NT2/D1 (cell line): Measurements from ENCODE around the gene OR10D3.

Experiments
- DNase-seq: peaks from one replicate; pipeline ENCODE4 v3.0.0-alpha.2; 2011; ENCODE audit warnings: low read depth, low spot score
- H3K27me3 ChIP-seq: 2 replicates; pipeline ENCODE4 v1.6.0; 2011; ENCODE audit warnings: mild to moderate bottlenecking; ENCODE audit not compliant: insufficient read length, insufficient read depth
- H3K36me3 ChIP-seq: 2 replicates; pipeline ENCODE4 v1.6.1; 2011; ENCODE audit warnings: mild to moderate bottlenecking, low read length, mixed read lengths; ENCODE audit not compliant: insufficient read depth, insufficient read length
- H3K4me1 ChIP-seq: 2 replicates; pipeline ENCODE4 v1.5.1; 2011; ENCODE audit not compliant: insufficient read depth, insufficient read length
- H3K4me3 ChIP-seq: 2 replicates; pipeline ENCODE4 v1.5.1; 2011; ENCODE audit warnings: low read depth; ENCODE audit not compliant: insufficient read length
- H3K9ac ChIP-seq: 2 replicates; pipeline ENCODE4 v1.6.0; 2011; ENCODE audit warnings: low read depth; ENCODE audit not compliant: insufficient read length
- H3K9me3 ChIP-seq: 2 replicates; pipeline ENCODE4 v1.5.1; 2011; ENCODE audit warnings: mild to moderate bottlenecking, low read length; ENCODE audit not compliant: insufficient read depth
- SUZ12 ChIP-seq: IDR thresholded peaks from 2 replicates; pipeline ENCODE4 v1.6.1; 2011; ENCODE audit not compliant: insufficient read length, insufficient read depth; ENCODE audit errors: extremely low read depth
- YY1 ChIP-seq: IDR thresholded peaks from 2 replicates; pipeline ENCODE4 v1.6.1; 2011; ENCODE audit not compliant: insufficient read length, insufficient read depth
- ZNF274 ChIP-seq: IDR thresholded peaks from 2 replicates; pipeline ENCODE4 v1.6.1; 2011; ENCODE audit warnings: mild to moderate bottlenecking, low read depth, low read length

Gene OR10D3, protein sequence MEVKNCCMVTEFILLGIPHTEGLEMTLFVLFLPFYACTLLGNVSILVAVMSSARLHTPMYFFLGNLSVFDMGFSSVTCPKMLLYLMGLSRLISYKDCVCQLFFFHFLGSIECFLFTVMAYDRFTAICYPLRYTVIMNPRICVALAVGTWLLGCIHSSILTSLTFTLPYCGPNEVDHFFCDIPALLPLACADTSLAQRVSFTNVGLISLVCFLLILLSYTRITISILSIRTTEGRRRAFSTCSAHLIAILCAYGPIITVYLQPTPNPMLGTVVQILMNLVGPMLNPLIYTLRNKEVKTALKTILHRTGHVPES

DNA sequence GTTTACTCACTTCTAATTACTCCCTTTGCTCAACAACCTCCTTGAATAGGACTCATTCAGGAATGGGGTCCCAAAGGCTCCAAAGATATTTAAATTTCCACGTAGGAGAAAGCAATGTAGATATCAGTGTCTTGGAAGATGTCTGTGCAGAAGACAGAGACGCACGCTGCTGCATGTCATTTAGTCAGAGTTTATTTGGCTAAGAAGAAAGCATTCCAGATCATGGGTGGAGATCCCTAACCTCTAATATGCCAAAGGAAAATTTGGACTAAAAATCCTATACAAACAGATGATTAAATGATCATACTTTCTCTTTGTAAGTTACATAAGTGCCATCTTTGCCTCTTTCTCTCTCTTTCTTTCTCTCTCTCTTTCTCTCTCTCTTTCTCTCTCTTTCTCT is at the start of gene OR10D3:
Gene OR10D3 (plus strand): TSS at position 278 of the 400 bp plus-strand sequence. CDS start 1,925 bp downstream, outside the sequence.
- H3K4me3 ChIP-seq, result no peak within 1 kb of the TSS
- H3K27me3 ChIP-seq, result no peaks in the 10 kb centered on the region
- TF ChIP-seq ZNF274 (no peak), YY1 (no peak), SUZ12 (no peak)
- peaks cover 5% of the 10 kb centered on the region; the same call in 1 of the 2 replicates for H3K9me3 ChIP-seq
- no peaks in the 10 kb centered on the region for H3K4me1 ChIP-seq
- no peaks in the 10 kb centered on the region for H3K36me3 ChIP-seq
- H3K9ac ChIP-seq, result no peak within 1 kb of the TSS
- no peak for DNase-seq

DNA sequence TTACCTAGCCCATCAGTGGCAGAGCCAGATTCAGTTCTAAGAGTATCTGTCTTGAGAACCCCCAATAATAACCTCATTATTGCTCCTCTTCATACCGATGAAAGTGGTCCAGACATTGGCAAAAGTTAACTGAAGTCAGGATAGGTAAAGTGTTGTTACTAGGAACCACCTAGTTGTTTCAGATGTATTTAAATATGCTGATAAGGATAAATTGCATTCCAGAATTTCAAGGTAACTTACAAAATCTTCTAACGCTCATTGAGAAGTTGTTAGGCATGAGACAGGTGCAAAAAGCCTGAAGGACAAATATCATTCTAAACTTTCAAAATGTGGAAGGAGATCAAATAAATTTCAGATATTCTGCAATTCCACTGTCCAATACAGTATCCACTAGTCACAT is 40.1 kb upstream of the OR10D3 start:
- Histone ChIP-seq H3K4me1 (no peaks in the 10 kb centered on the region), H3K36me3 (no peaks in the 10 kb centered on the region), H3K9me3 (no peaks in the 10 kb centered on the region), H3K4me3 (no peak overlapping the region), H3K27me3 (no peaks in the 10 kb centered on the region), H3K9ac (no peak overlapping the region)
- DNase-seq, result no peak
- TF ChIP-seq SUZ12 (no peak), ZNF274 (no peak), YY1 (no peak)

DNA sequence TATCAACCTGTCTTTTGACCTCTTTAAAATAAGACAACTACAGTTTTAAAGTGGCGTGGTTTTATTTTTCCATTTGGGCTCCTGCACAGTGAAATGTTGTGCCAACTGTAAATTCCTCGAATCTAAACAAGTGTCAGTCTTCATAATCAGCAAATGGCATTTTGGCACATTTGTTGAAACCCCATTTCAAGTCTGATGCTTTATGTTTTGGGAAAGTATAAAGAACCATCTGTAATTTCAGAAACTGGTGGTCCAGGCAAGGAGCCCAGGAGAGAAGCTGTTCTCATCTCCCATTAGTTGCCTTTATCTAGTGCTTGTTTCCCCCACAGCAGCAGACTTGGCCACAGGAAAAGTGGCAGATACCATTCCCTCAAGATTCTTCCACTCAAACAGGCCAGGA is 35.2 kb upstream of the OR10D3 start:
- no peaks in the 10 kb centered on the region; the same call in 1 of the 2 replicates for H3K9me3 ChIP-seq
- DNase-seq, result no peak
- no peaks in the 10 kb centered on the region for H3K4me1 ChIP-seq
- no peak overlapping the region for H3K4me3 ChIP-seq
- H3K9ac ChIP-seq, result no peak overlapping the region
- H3K27me3 ChIP-seq, result no peaks in the 10 kb centered on the region
- TF ChIP-seq YY1, result no peak
- no peak for TF ChIP-seq ZNF274
- TF ChIP-seq SUZ12, result no peak
- H3K36me3 ChIP-seq, result no peaks in the 10 kb centered on the region

DNA sequence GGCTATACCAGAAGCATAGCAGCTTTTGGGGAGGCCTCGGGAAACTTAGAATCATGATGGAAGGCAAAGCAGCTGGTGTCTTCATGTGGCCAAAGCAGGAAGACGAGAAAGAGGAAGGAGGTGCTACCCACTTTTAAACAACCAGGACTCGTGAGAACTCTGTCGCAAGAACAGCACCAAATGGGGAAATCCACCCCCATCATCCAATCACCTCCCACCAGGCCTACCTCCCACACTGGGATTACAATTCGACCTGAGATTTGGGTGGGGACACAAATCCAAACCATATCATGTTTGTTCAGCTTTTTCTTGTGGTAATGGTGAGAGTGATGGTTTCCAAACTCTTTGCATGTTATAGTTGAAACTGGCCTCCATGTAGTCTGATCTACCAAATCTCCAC is 32.5 kb upstream of the OR10D3 start:
- no peaks in the 10 kb centered on the region for H3K4me1 ChIP-seq

DNA sequence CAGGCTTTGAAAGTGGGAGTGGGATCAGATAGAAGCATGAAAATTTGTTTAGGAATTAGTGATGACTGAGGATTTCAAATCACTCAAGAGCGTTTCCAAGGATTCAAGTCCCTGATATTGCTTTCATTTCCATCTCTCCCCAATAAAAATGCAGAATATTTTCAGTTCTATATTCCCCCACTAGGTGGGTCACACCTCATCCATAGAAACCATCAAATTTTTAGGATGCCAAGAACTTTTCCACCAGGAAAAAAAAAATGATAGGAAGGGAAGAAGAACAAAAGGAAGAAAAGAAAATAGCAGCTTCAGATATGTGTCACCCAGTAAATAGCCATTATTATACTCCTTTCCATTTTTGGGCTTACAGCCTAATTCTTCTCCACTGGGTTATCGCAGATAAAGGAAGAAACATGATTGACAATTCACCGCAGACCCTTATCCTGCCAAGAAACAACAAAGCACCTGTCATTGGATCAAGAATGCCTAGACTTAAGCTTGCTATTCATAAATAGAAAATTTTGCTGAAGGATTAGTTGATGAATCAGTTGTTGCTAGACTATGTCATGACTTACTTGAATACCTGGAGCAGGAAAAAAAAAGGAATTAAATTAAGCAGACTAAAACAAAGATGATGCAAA is 30.3 kb upstream of the OR10D3 start:
- no peaks in the 10 kb centered on the region for H3K4me1 ChIP-seq
- DNase-seq, result no peak
- H3K36me3 ChIP-seq, result no peaks in the 10 kb centered on the region
- no peaks in the 10 kb centered on the region for H3K27me3 ChIP-seq
- no peak overlapping the region for H3K9ac ChIP-seq
- H3K4me3 ChIP-seq, result no peak overlapping the region
- TF ChIP-seq YY1, result no peak
- no peak for TF ChIP-seq SUZ12
- no peak for TF ChIP-seq ZNF274
- H3K9me3 ChIP-seq, result no peaks in the 10 kb centered on the region; the same call in 1 of the 2 replicates

More for the DNA sequence above, 32.5 kb upstream of the OR10D3 start:
- no peaks in the 10 kb centered on the region for H3K36me3 ChIP-seq
- no peak for DNase-seq
- H3K9me3 ChIP-seq, result no peaks in the 10 kb centered on the region; the same call in 1 of the 2 replicates
- H3K27me3 ChIP-seq, result no peaks in the 10 kb centered on the region
- no peak overlapping the region for H3K4me3 ChIP-seq
- no peak overlapping the region for H3K9ac ChIP-seq
- no peak for TF ChIP-seq SUZ12
- TF ChIP-seq ZNF274, result no peak
- TF ChIP-seq YY1, result no peak

DNA sequence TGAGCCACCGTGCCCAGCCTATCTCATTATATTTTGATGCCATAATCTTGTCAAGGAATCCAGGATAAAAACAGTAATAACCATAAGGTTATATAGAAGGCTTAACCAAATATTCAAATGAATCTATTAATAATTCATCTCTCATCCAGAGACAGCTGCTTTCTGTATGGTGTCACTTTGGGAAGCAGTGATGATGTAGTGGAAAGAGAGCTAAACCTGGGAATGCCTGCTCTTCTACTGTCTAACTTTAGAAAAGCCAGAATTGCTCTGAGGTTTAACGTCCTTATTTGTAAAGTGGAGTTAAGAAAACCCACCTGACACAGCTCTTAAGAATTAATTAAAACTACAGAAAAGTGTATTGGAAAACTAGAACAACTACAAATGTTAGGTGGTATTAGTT is 29.3 kb upstream of the OR10D3 start:
- H3K36me3 ChIP-seq, result no peaks in the 10 kb centered on the region
- no peak for TF ChIP-seq YY1
- TF ChIP-seq ZNF274, result no peak
- no peak for TF ChIP-seq SUZ12
- H3K9me3 ChIP-seq, result no peaks in the 10 kb centered on the region; the same call in 1 of the 2 replicates
- no peaks in the 10 kb centered on the region for H3K4me1 ChIP-seq
- H3K4me3 ChIP-seq, result no peak overlapping the region
- no peak for DNase-seq
- no peaks in the 10 kb centered on the region for H3K27me3 ChIP-seq
- no peak overlapping the region for H3K9ac ChIP-seq

DNA sequence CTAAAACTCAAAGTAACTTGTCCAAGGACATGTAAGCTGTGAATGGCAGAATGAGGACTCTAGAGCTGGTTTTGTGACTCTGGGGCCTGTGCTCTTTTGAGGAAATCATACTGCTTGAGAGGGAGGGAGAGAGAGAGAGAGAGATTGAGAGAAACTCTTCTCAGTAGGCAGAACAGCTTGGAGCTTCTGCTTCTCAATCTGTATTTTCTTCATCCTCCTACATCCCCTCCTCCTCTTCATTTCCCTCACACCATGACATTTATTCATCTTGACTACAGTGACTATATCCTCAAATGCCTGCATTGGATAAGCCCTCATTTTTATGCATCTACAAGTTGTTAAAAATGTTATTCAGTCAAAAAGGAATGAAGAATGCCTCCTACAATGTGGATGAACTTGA is 23.7 kb upstream of the OR10D3 start:
- Histone ChIP-seq H3K4me1 (no peaks in the 10 kb centered on the region), H3K9ac (no peak overlapping the region), H3K36me3 (no peaks in the 10 kb centered on the region), H3K9me3 (no peaks in the 10 kb centered on the region), H3K4me3 (no peak overlapping the region), H3K27me3 (no peaks in the 10 kb centered on the region)
- TF ChIP-seq SUZ12 (no peak), ZNF274 (no peak), YY1 (no peak)
- no peak for DNase-seq
